Measurements from ENCODE around the gene ADGRF1.

Gene ADGRF1

DNA sequence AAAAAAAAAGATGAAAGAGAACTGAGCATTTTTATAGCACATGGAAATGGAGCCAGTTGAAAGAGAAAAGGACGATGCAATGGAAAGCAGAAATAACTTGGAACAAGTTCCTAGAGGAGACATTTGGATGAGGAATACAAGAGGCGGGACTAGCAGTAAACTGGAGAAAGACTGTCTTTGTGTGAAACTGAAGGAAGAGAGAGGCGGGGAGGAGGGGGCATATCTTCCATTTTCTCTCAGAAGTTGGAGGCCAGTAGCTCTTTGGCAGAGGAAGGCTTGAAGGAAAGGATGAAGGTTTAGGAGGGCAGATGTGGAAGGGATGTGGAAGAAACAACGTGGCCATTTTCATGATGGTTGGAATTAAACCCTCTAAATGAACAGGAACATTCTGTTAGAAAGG is 33.0 kb upstream of the ADGRF1 start:
- no peaks in the 10 kb centered on the region for H3K9me3 ChIP-seq (ENCODE audit: control insufficient read depth, low read depth, low read length)
- no peak overlapping the region for H3K9ac ChIP-seq (ENCODE audit: low read length)
- H3K27ac ChIP-seq (ENCODE audit: low read length) = no peak overlapping the region
- H3K4me3 ChIP-seq (ENCODE audit: low read length) = no peak overlapping the region
- H3K36me3 ChIP-seq (ENCODE audit: control insufficient read depth, low read depth, low read length) = no peaks in the 10 kb centered on the region
- no peaks in the 10 kb centered on the region for H3K4me1 ChIP-seq (ENCODE audit: control insufficient read depth, low read depth, low read length)
- no peaks in the 10 kb centered on the region for H3K27me3 ChIP-seq (ENCODE audit: control insufficient read depth, insufficient read depth, low read length)

DNA sequence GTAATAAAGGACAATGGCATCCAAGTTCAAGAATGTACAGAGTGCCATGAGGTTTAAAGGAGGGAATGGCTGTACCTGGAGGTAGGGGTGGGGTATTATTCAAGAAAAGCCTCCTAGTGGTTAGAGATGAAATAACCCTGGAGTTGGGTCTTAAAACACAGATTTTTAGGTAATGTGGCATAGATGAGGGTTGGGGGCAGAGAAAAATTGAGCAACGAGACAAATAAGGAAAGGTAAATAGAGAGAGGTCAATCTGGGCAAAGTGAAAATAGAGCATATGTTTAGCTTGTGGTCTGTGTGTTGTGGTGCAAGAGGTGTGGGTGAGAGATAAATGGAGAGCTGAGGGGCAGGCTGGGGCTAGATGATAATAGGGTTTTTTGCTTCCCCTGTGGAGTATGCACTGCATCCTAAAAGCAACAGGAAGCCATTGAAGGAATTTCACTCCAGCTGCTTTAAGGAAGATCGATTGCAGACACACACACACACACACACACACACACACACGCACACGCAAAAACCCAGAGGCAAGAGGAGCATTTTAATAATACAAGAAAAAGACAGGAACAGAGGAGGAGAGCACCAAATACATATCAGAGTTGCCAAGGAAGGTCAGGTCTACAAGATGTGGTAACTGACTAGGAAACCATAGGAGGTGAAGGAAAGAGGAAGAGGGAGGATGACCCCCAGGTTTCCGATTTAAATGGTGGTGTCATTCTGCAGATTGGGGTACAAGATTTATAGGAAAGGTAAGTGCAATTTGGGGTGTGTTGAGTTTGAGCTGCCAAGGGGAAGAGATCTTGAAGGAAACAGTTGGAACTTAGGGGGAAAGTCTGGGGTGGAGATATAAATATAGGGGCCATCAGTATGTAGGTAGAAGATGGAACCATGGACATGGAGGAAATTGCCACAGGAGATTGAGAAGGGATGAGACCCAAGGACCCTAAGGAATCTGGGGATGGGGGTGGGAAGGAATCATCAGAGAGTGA is 31.3 kb upstream of the ADGRF1 start:
- H3K4me3 ChIP-seq (ENCODE audit: low read length) = no peak overlapping the region
- H3K27ac ChIP-seq (ENCODE audit: low read length) = no peak overlapping the region
- no peak overlapping the region for H3K9ac ChIP-seq (ENCODE audit: low read length)

DNA sequence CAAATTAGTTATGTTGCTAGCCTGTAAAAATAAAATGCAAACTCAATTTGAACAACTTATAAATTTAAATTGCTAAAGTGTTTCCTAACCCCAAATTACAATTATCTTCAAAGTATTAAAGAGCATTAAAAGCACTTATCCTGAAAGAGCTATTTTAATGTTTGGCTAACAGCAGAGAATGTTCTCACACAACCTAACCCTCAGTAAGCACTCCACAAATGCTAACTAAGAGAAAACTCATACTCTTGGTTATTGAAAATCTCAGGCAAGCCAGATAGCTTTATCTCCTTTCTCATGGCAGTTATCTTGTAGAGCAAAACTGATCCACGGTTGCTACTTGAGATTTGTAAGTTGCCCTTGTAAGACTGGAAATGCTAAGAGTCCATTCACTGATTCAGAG is 30.5 kb upstream of the ADGRF1 start:
- no peaks in the 10 kb centered on the region for H3K36me3 ChIP-seq (ENCODE audit: control insufficient read depth, low read depth, low read length)
- H3K4me3 ChIP-seq (ENCODE audit: low read length) = no peak overlapping the region
- H3K9me3 ChIP-seq (ENCODE audit: control insufficient read depth, low read depth, low read length) = no peaks in the 10 kb centered on the region
- H3K27me3 ChIP-seq (ENCODE audit: control insufficient read depth, insufficient read depth, low read length) = no peaks in the 10 kb centered on the region
- no peak overlapping the region for H3K27ac ChIP-seq (ENCODE audit: low read length)
- H3K4me1 ChIP-seq (ENCODE audit: control insufficient read depth, low read depth, low read length) = no peaks in the 10 kb centered on the region
- no peak overlapping the region for H3K9ac ChIP-seq (ENCODE audit: low read length)

More for the DNA sequence above, 31.3 kb upstream of the ADGRF1 start:
- no peaks in the 10 kb centered on the region for H3K9me3 ChIP-seq (ENCODE audit: control insufficient read depth, low read depth, low read length)
- no peaks in the 10 kb centered on the region for H3K27me3 ChIP-seq (ENCODE audit: control insufficient read depth, insufficient read depth, low read length)
- H3K36me3 ChIP-seq (ENCODE audit: control insufficient read depth, low read depth, low read length) = no peaks in the 10 kb centered on the region
- H3K4me1 ChIP-seq (ENCODE audit: control insufficient read depth, low read depth, low read length) = no peaks in the 10 kb centered on the region

DNA sequence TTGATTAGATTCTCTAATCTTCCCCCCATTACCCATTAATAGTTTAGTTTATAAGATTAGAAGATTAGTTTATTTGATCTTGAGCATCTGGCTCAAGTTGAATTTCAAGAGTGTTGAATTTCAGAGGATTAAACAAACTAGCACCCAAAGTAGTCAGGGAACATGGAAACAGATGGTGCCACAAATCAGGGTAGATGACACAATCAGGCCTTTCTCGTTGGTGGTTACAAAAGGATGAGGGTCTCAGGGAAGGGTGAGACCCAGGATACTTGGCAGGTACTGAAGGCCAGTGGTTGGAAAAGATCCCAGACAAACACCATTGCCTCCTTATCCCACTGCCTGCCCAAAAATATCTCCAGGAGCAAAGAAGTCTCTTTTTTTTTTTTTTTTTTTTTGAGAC is 29.5 kb upstream of the ADGRF1 start:
- H3K4me3 ChIP-seq (ENCODE audit: low read length) = no peak overlapping the region
- H3K27me3 ChIP-seq (ENCODE audit: control insufficient read depth, insufficient read depth, low read length) = no peaks in the 10 kb centered on the region
- H3K27ac ChIP-seq (ENCODE audit: low read length) = no peak overlapping the region
- H3K36me3 ChIP-seq (ENCODE audit: control insufficient read depth, low read depth, low read length) = no peaks in the 10 kb centered on the region
- no peaks in the 10 kb centered on the region for H3K4me1 ChIP-seq (ENCODE audit: control insufficient read depth, low read depth, low read length)
- no peaks in the 10 kb centered on the region for H3K9me3 ChIP-seq (ENCODE audit: control insufficient read depth, low read depth, low read length)
- H3K9ac ChIP-seq (ENCODE audit: low read length) = no peak overlapping the region

DNA sequence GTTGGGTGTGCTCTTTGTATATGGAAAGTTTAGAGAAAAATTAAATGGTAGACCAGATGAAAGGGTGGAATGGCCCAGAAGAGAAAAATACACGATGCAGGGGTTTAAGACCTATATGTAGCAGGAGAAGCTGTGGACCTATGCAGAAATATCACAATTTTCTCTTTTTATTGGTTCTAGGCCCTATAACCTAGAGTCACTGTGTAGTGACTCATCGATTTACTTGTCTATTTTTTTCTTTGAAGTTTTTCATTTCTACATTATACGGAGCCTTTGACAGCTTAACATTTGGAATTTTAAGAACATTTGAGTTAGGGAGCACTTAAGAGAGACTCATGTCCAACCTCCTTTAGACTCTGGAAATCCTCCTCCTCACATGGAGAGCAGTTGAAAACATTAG is 28.3 kb upstream of the ADGRF1 start:
- H3K27me3 ChIP-seq (ENCODE audit: control insufficient read depth, insufficient read depth, low read length) = no peaks in the 10 kb centered on the region
- H3K4me3 ChIP-seq (ENCODE audit: low read length) = no peak overlapping the region

DNA sequence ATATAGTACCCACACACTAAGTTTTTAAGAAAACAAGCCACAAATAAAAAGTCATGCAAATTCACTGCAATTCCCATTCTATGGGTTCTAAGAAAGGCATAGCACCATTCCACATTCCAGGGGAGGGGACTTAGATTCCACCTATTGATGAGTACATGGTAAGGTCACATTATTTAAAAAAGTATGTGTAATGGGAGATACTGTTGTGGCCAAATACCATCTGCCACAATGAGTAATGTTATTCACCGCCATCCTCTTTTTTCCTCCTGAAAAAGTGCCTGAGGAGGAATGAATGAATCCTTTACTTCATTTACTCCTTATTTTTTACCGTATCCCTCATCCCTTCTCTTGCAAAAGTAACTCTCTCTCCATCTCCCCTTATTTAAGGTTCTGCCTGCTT is 27.0 kb upstream of the ADGRF1 start:
- Histone ChIP-seq H3K9me3 (ENCODE audit: control insufficient read depth, low read depth, low read length) (no peaks in the 10 kb centered on the region), H3K4me1 (ENCODE audit: control insufficient read depth, low read depth, low read length) (no peaks in the 10 kb centered on the region), H3K27me3 (ENCODE audit: control insufficient read depth, insufficient read depth, low read length) (no peaks in the 10 kb centered on the region), H3K9ac (ENCODE audit: low read length) (no peak overlapping the region), H3K4me3 (ENCODE audit: low read length) (no peak overlapping the region), H3K27ac (ENCODE audit: low read length) (no peak overlapping the region), H3K36me3 (ENCODE audit: control insufficient read depth, low read depth, low read length) (no peaks in the 10 kb centered on the region)

More for the DNA sequence above, 28.3 kb upstream of the ADGRF1 start:
- H3K36me3 ChIP-seq (ENCODE audit: control insufficient read depth, low read depth, low read length) = no peaks in the 10 kb centered on the region
- H3K27ac ChIP-seq (ENCODE audit: low read length) = no peak overlapping the region
- H3K9ac ChIP-seq (ENCODE audit: low read length) = no peak overlapping the region
- H3K4me1 ChIP-seq (ENCODE audit: control insufficient read depth, low read depth, low read length) = no peaks in the 10 kb centered on the region
- H3K9me3 ChIP-seq (ENCODE audit: control insufficient read depth, low read depth, low read length) = no peaks in the 10 kb centered on the region

DNA sequence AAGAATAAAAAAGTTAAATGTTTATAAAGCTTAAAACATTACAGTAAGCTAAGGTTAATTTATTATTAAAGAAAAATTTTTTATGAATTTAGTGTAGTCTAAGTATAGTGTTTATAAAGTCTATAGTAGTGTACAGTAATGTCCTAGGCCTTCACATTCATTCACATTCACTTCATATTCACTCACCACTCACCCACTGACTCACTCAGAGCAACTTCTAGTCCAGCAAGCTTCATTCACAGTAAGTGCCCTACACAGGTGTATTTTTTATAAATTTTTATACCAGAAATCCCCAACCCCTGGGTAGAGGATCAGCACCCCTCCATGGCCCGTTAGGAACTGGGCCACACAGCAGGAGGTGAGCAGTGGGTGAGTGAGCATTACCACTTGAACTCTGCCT is 24.3 kb upstream of the ADGRF1 start:
- Histone ChIP-seq H3K9me3 (ENCODE audit: control insufficient read depth, low read depth, low read length) (no peaks in the 10 kb centered on the region), H3K4me3 (ENCODE audit: low read length) (no peak overlapping the region), H3K36me3 (ENCODE audit: control insufficient read depth, low read depth, low read length) (no peaks in the 10 kb centered on the region), H3K4me1 (ENCODE audit: control insufficient read depth, low read depth, low read length) (no peaks in the 10 kb centered on the region), H3K9ac (ENCODE audit: low read length) (no peak overlapping the region), H3K27me3 (ENCODE audit: control insufficient read depth, insufficient read depth, low read length) (no peaks in the 10 kb centered on the region), H3K27ac (ENCODE audit: low read length) (no peak overlapping the region)

DNA sequence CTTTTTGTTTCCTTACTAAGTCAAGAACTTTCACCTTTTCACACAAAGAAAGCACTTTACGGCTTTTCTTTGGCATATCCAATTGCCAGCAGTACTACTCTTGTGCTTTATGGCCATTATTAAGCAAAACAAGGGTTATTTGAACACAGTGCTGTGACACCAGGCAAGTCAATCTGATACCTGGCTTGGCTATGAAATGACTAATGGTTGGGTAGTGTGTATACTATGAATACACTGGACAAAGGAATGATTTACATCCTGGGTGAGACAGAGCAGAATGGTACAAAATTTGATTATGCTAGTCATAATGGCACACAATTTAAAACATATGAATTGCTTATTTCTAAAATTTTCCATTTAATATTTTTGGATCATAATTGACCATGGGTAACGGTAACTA is 22.1 kb upstream of the ADGRF1 start:
- Histone ChIP-seq H3K9me3 (ENCODE audit: control insufficient read depth, low read depth, low read length) (no peaks in the 10 kb centered on the region), H3K27ac (ENCODE audit: low read length) (no peak overlapping the region), H3K36me3 (ENCODE audit: control insufficient read depth, low read depth, low read length) (no peaks in the 10 kb centered on the region), H3K4me3 (ENCODE audit: low read length) (no peak overlapping the region), H3K9ac (ENCODE audit: low read length) (no peak overlapping the region), H3K27me3 (ENCODE audit: control insufficient read depth, insufficient read depth, low read length) (no peaks in the 10 kb centered on the region), H3K4me1 (ENCODE audit: control insufficient read depth, low read depth, low read length) (no peaks in the 10 kb centered on the region)

DNA sequence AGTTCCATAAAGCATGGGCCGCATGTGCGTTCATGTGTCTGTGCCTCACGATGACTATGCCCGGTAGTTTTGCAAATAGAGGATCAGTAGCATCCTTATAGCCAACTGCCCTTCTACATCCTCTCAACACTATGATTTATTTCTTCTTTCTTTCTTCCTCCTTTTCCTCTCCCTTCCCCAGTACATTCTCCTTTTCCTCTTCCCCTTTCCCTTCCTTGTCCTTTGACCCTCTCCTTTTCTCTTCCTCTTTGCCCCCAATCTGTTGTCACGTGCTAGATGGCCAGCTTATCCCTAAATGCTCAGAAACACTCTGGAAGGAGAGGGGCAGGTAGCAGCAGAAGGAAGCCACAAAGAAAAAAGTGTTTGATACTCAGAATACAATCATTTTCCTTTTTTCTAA is 20.2 kb upstream of the ADGRF1 start:
- Histone ChIP-seq H3K36me3 (ENCODE audit: control insufficient read depth, low read depth, low read length) (no peaks in the 10 kb centered on the region), H3K4me1 (ENCODE audit: control insufficient read depth, low read depth, low read length) (no peaks in the 10 kb centered on the region), H3K27me3 (ENCODE audit: control insufficient read depth, insufficient read depth, low read length) (no peaks in the 10 kb centered on the region), H3K27ac (ENCODE audit: low read length) (no peak overlapping the region), H3K9me3 (ENCODE audit: control insufficient read depth, low read depth, low read length) (no peaks in the 10 kb centered on the region), H3K4me3 (ENCODE audit: low read length) (no peak overlapping the region), H3K9ac (ENCODE audit: low read length) (no peak overlapping the region)

DNA sequence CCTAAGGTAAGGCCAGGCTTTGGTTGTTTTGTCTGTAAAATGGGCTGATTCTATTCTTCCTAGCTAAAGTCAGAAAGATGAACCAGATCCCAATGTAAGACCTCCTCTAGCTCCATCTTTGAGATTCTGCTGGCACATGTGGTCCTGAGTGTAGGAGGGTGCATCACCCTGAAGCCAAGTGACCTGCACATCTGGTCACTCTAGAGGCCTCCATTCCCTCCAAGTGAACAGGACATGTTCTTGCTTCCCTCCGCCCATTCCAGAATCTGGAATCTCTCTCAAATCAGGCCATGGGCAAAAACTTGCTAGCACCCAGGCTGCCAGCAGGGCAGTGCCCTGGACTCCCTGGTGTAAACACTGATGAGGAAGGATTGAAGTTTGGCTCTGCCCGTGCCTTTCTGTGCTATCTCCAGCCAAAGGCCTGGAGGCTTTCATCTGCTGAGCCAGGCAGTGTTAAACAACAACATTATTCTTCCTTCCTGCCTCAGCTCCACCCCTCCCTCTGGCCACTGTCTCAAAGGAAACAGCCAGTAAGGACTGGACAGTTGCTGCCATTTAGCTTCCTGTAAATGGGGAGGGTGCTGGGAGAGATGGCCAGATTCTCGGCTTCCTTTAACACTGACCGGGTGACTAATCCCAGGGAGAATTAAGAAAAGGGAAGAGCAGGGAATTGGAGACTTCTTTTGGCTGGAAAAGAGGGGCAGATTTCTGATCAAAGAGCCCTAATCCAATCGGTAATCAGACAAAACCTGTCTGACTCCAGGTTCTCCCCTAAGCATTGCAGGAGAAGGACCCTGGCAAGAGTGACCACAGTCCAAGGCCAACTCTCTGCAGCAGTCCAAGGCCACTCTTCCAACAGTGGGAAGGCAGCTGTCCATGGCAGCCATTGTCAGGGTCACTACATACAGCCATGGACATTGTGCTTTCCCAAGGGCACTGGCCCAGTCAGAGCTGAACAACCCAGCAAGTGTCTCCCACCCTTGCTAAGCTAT is 19.5 kb upstream of the ADGRF1 start:
- Histone ChIP-seq H3K9ac (ENCODE audit: low read length) (no peak overlapping the region), H3K4me1 (ENCODE audit: control insufficient read depth, low read depth, low read length) (no peaks in the 10 kb centered on the region), H3K27ac (ENCODE audit: low read length) (no peak overlapping the region)

DNA sequence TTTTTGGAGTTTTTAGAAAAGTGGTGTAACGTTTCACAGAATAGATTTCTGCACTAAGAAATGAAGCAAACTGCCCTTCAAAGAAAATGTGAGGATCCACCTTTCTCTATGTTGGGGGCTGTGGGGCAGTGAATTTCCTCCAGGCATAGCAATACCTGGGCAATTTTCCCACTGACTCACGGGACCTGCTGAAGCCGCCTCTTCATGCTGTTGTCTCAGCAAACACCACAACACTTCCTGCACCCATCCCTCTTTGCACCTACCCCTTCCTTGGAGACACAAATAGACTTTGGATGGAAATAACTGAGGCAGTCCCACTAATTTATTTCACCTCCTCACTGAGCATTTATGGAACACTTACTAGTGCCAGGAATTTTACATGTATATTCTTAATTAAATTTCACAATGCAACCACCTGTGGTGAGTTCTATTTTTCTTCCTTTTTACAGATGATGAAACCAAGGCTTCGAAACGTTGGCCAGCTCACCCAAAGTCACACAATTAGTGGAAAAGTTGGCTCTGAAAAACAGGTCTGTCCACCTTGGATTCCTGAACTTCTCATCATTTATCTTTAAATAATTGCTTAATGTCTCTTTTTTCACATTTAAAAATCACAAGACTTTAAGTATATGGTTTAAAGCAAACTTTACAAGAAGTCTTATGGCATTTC is 17.2 kb upstream of the ADGRF1 start:
- no peaks in the 10 kb centered on the region for H3K27me3 ChIP-seq (ENCODE audit: control insufficient read depth, insufficient read depth, low read length)
- no peak overlapping the region for H3K9ac ChIP-seq (ENCODE audit: low read length)
- no peaks in the 10 kb centered on the region for H3K4me1 ChIP-seq (ENCODE audit: control insufficient read depth, low read depth, low read length)
- H3K4me3 ChIP-seq (ENCODE audit: low read length) = no peak overlapping the region
- H3K36me3 ChIP-seq (ENCODE audit: control insufficient read depth, low read depth, low read length) = no peaks in the 10 kb centered on the region
- H3K27ac ChIP-seq (ENCODE audit: low read length) = no peak overlapping the region
- H3K9me3 ChIP-seq (ENCODE audit: control insufficient read depth, low read depth, low read length) = no peaks in the 10 kb centered on the region

More for the DNA sequence above, 19.5 kb upstream of the ADGRF1 start:
- H3K36me3 ChIP-seq (ENCODE audit: control insufficient read depth, low read depth, low read length) = no peaks in the 10 kb centered on the region
- no peaks in the 10 kb centered on the region for H3K27me3 ChIP-seq (ENCODE audit: control insufficient read depth, insufficient read depth, low read length)
- no peaks in the 10 kb centered on the region for H3K9me3 ChIP-seq (ENCODE audit: control insufficient read depth, low read depth, low read length)
- H3K4me3 ChIP-seq (ENCODE audit: low read length) = no peak overlapping the region
